OCI-LY1 (cell line): ENCODE measurements around the gene KY.

ENCODE experiments used
- EZH2 ChIP-seq: fragments of 200-600 bp; sonication (generic), shearing (Covaris generic); IDR thresholded peaks from 2 replicates; pipeline ENCODE4 v1.8.0; 2017; ENCODE audit warnings: borderline replicate concordance, mixed run types, mild to moderate bottlenecking, antibody characterized with exemption, low read length, moderate library complexity, mixed read lengths
- TF ChIP-seq, protein P1 (sequence below): fragments of 200-600 bp; sonication (generic), shearing (Covaris generic); IDR thresholded peaks from 2 replicates; pipeline ENCODE4 v1.5.1; 2017; ENCODE audit warnings: mild to moderate bottlenecking, antibody characterized with exemption, low read length, moderate library complexity, mixed read lengths

GRCh38 chr3:134675726-134676256 lies 25.0 kb upstream of the KY start:
- TF ChIP-seq, protein P1, sequence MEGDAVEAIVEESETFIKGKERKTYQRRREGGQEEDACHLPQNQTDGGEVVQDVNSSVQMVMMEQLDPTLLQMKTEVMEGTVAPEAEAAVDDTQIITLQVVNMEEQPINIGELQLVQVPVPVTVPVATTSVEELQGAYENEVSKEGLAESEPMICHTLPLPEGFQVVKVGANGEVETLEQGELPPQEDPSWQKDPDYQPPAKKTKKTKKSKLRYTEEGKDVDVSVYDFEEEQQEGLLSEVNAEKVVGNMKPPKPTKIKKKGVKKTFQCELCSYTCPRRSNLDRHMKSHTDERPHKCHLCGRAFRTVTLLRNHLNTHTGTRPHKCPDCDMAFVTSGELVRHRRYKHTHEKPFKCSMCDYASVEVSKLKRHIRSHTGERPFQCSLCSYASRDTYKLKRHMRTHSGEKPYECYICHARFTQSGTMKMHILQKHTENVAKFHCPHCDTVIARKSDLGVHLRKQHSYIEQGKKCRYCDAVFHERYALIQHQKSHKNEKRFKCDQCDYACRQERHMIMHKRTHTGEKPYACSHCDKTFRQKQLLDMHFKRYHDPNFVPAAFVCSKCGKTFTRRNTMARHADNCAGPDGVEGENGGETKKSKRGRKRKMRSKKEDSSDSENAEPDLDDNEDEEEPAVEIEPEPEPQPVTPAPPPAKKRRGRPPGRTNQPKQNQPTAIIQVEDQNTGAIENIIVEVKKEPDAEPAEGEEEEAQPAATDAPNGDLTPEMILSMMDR: no peak
- no peak for TF ChIP-seq EZH2
